ENCODE measurements around the gene ANKDD1B.

The ANKDD1B gene

GRCh38 chr5:75614176-75614575 lies 2.9 kb downstream of the ANKDD1B start:
- no peak overlapping the region for H3K4me2 ChIP-seq (ENCODE audit: low read depth, low read length, poor library complexity, severe bottlenecking)
- H3K27me3 ChIP-seq (ENCODE audit: low read length), result no peaks in the 10 kb centered on the region
- H3K4me3 ChIP-seq (ENCODE audit: insufficient read depth, low read length, poor library complexity, severe bottlenecking), result no peak overlapping the region
- H3K9me3 ChIP-seq (ENCODE audit: insufficient read depth, low read length), result no peaks in the 10 kb centered on the region
- no peak overlapping the region for H3K9ac ChIP-seq (ENCODE audit: low read length)
- H3K36me3 ChIP-seq (ENCODE audit: low read length), result no peaks in the 10 kb centered on the region
- no peaks in the 10 kb centered on the region for H3F3A ChIP-seq (ENCODE audit: insufficient read depth)
- H3K27ac ChIP-seq (ENCODE audit: low read depth, low read length), result no peak overlapping the region
- H3K9me2 ChIP-seq (replicated peaks; ENCODE audit: insufficient read depth, low read length), result no peaks in the 10 kb centered on the region
- H2AFZ ChIP-seq (ENCODE audit: low read depth, low read length, severe bottlenecking), result no peak overlapping the region
- H3K79me2 ChIP-seq (ENCODE audit: insufficient read depth, low read length), result no peaks in the 10 kb centered on the region
- TF ChIP-seq CTCF (IDR thresholded peaks at IDR 0.05; ENCODE audit: insufficient read depth, low read length, poor library complexity, severe bottlenecking) (no peak), EZH2phosphoT487 (conservative IDR thresholded peaks at IDR 0.05; ENCODE audit: low read length) (no peak)
- H4K20me1 ChIP-seq (ENCODE audit: low read depth, low read length), result no peaks in the 10 kb centered on the region

- H3K9ac ChIP-seq (ENCODE audit: low read length), result no peak overlapping the region
- H3K4me3 ChIP-seq (ENCODE audit: insufficient read depth, low read length, poor library complexity, severe bottlenecking), result no peak overlapping the region
- TF ChIP-seq CTCF (IDR thresholded peaks at IDR 0.05; ENCODE audit: insufficient read depth, low read length, poor library complexity, severe bottlenecking) (no peak), EZH2phosphoT487 (conservative IDR thresholded peaks at IDR 0.05; ENCODE audit: low read length) (no peak)
- no peak overlapping the region for H3K4me2 ChIP-seq (ENCODE audit: low read depth, low read length, poor library complexity, severe bottlenecking)
- H4K20me1 ChIP-seq (ENCODE audit: low read depth, low read length), result no peaks in the 10 kb centered on the region
- H3K27ac ChIP-seq (ENCODE audit: low read depth, low read length), result no peak overlapping the region
- H3K36me3 ChIP-seq (ENCODE audit: low read length), result no peaks in the 10 kb centered on the region
- no peaks in the 10 kb centered on the region for H3K9me2 ChIP-seq (replicated peaks; ENCODE audit: insufficient read depth, low read length)
- H3K79me2 ChIP-seq (ENCODE audit: insufficient read depth, low read length), result no peaks in the 10 kb centered on the region
- H2AFZ ChIP-seq (ENCODE audit: low read depth, low read length, severe bottlenecking), result no peak overlapping the region
- H3K27me3 ChIP-seq (ENCODE audit: low read length), result no peaks in the 10 kb centered on the region
- H3F3A ChIP-seq (ENCODE audit: insufficient read depth), result no peaks in the 10 kb centered on the region
- no peaks in the 10 kb centered on the region for H3K9me3 ChIP-seq (ENCODE audit: insufficient read depth, low read length)
These were observed 5.2 kb downstream of the ANKDD1B start for GRCh38 chr5:75616371-75616881.

- H3K4me2 ChIP-seq (ENCODE audit: low read depth, low read length, poor library complexity, severe bottlenecking), result no peak overlapping the region
- no peaks in the 10 kb centered on the region for H3K9me3 ChIP-seq (ENCODE audit: insufficient read depth, low read length)
- no peak overlapping the region for H2AFZ ChIP-seq (ENCODE audit: low read depth, low read length, severe bottlenecking)
- H3K79me2 ChIP-seq (ENCODE audit: insufficient read depth, low read length), result no peaks in the 10 kb centered on the region
- H3K27ac ChIP-seq (ENCODE audit: low read depth, low read length), result no peak overlapping the region
- TF ChIP-seq EZH2phosphoT487 (conservative IDR thresholded peaks at IDR 0.05; ENCODE audit: low read length), result no peak
- TF ChIP-seq CTCF (IDR thresholded peaks at IDR 0.05; ENCODE audit: insufficient read depth, low read length, poor library complexity, severe bottlenecking), result no peak
- no peak overlapping the region for H3K4me3 ChIP-seq (ENCODE audit: insufficient read depth, low read length, poor library complexity, severe bottlenecking)
- H3K36me3 ChIP-seq (ENCODE audit: low read length), result no peaks in the 10 kb centered on the region
- no peaks in the 10 kb centered on the region for H3F3A ChIP-seq (ENCODE audit: insufficient read depth)
- H3K9ac ChIP-seq (ENCODE audit: low read length), result no peak overlapping the region
- no peaks in the 10 kb centered on the region for H4K20me1 ChIP-seq (ENCODE audit: low read depth, low read length)
- H3K9me2 ChIP-seq (replicated peaks; ENCODE audit: insufficient read depth, low read length), result no peaks in the 10 kb centered on the region
- no peaks in the 10 kb centered on the region for H3K27me3 ChIP-seq (ENCODE audit: low read length)
These were observed 5.8 kb downstream of the ANKDD1B start for GRCh38 chr5:75616971-75617621.

All from SU-DHL-6 (cell line).